Endodermal cell (in vitro differentiated cells): ENCODE measurements around the gene DHH. TPM values are rescaled to one million over a fixed set of nuclear protein-coding genes. Genes with fewer than 3 reads are reported as not detected.

Source experiments
- DNase-seq: peaks from one replicate; pipeline ENCODE4 v3.0.0-alpha.2; 2017
- H3K27ac ChIP-seq: 2 replicates; pipeline ENCODE4 v1.5.1; 2013; ENCODE audit warnings: mild to moderate bottlenecking, low read depth, low read length, moderate library complexity
- H3K27me3 ChIP-seq: 2 replicates; pipeline ENCODE4 v1.6.1; 2013; ENCODE audit warnings: mild to moderate bottlenecking, low read length, moderate library complexity; ENCODE audit not compliant: insufficient read depth, control insufficient read depth, poor library complexity, severe bottlenecking
- H3K36me3 ChIP-seq: 2 replicates; pipeline ENCODE4 v1.7.0; 2013; ENCODE audit warnings: mild to moderate bottlenecking, low read length, moderate library complexity; ENCODE audit not compliant: control insufficient read depth, insufficient read depth
- H3K4me1 ChIP-seq: one replicate; pipeline ENCODE4 v1.7.0; 2013; ENCODE audit warnings: low read length; ENCODE audit not compliant: control insufficient read depth, insufficient read depth
- H3K4me3 ChIP-seq: 2 replicates; pipeline ENCODE4 v1.5.1; 2013; ENCODE audit warnings: mild to moderate bottlenecking, low read length, moderate library complexity
- H3K9ac ChIP-seq: 2 replicates; pipeline ENCODE4 v1.6.1; 2013; ENCODE audit warnings: mild to moderate bottlenecking, low read length, moderate library complexity; ENCODE audit not compliant: poor library complexity, severe bottlenecking; ENCODE audit errors: extremely low read depth
- H3K9me3 ChIP-seq: 2 replicates; pipeline ENCODE4 v1.6.1; 2013; ENCODE audit warnings: mild to moderate bottlenecking, low read length, moderate library complexity; ENCODE audit not compliant: control insufficient read depth
- H3K27ac Mint-ChIP-seq: 2 replicates; pipeline ENCODE4 v1.8.0; 2020; ENCODE audit warnings: mixed read lengths
- H3K27me3 Mint-ChIP-seq: 2 replicates; pipeline ENCODE4 v1.8.0; 2021; ENCODE audit warnings: mild to moderate bottlenecking, mixed read lengths; ENCODE audit not compliant: insufficient read depth
- H3K36me3 Mint-ChIP-seq: 2 replicates; pipeline ENCODE4 v1.8.0; 2020; ENCODE audit warnings: low read depth, mixed read lengths
- H3K4me1 Mint-ChIP-seq: 2 replicates; pipeline ENCODE4 v1.8.0; 2020; ENCODE audit warnings: mixed read lengths
- H3K4me3 Mint-ChIP-seq: 2 replicates; pipeline ENCODE4 v1.8.0; 2020; ENCODE audit warnings: mild to moderate bottlenecking, moderate library complexity, mixed read lengths
- H3K9me3 Mint-ChIP-seq: 2 replicates; pipeline ENCODE4 v1.8.0; 2020; ENCODE audit warnings: mild to moderate bottlenecking, mixed read lengths
- CTCF ChIP-seq: fragments of 200-600 bp; sonication (generic); conservative IDR thresholded peaks from 2 replicates; pipeline ENCODE4 v1.5.0; 2021; ENCODE audit warnings: antibody characterized with exemption, mild to moderate bottlenecking
- WGBS, 2 experiments: methylation state at CpG; one replicate each; pipeline versions ENCODE4 v1.1.5 to v1.1.7; 2013; ENCODE audit warnings: missing lambda C conversion rate in 2 of 2, mixed read lengths in 1 of 2; ENCODE audit not compliant: insufficient coverage in 1 of 2, insufficient read length in 1 of 2; 5-methylcytosine and 5-hydroxymethylcytosine counted together
- total RNA-seq, 2 donors: library from RNA; stranded (reverse); fragmentation: NEBNext Ultra II Directional in 1 of 2; extraction: Animal tissue kit (Norgen Biotek cat#: 25700) in 1 of 2; gene quantifications; 2 replicates in 1 of 2; 3 replicates in 1 of 2; pipeline ENCODE4 v1.2.1, GENCODE V29; 2021

Gene DHH
- total RNA-seq, 2 donors from 2014 or later = 0.15 to 0.51 TPM

- no peaks in the 10 kb centered on the region for H3K9me3 ChIP-seq
- no peak overlapping the region for H3K9ac ChIP-seq
- no peaks in the 10 kb centered on the region for H3K4me1 ChIP-seq
- no peaks in the 10 kb centered on the region for H3K27me3 ChIP-seq
- H3K36me3 ChIP-seq = peaks cover 22% of the 10 kb centered on the region
- H3K4me3 Mint-ChIP-seq = no peak overlapping the region
- no peak for TF ChIP-seq CTCF
- H3K36me3 Mint-ChIP-seq = peaks cover 24% of the 10 kb centered on the region
- H3K27me3 Mint-ChIP-seq = no peaks in the 10 kb centered on the region
- peak overlapping the region; percentile 27 for H3K4me3 ChIP-seq
- no peak for DNase-seq
- H3K9me3 Mint-ChIP-seq = no peaks in the 10 kb centered on the region
- H3K27ac Mint-ChIP-seq = no peak overlapping the region
- no peak overlapping the region for H3K27ac ChIP-seq
- H3K4me1 Mint-ChIP-seq = peaks cover 18% of the 10 kb centered on the region
- 81 to 86% methylated on average over 1 to 3 of the region's 5 CpGs for WGBS, 2 experiments
Observed at GRCh38 chr12:49133014-49133413, 38.4 kb upstream of the DHH start.

DNA sequence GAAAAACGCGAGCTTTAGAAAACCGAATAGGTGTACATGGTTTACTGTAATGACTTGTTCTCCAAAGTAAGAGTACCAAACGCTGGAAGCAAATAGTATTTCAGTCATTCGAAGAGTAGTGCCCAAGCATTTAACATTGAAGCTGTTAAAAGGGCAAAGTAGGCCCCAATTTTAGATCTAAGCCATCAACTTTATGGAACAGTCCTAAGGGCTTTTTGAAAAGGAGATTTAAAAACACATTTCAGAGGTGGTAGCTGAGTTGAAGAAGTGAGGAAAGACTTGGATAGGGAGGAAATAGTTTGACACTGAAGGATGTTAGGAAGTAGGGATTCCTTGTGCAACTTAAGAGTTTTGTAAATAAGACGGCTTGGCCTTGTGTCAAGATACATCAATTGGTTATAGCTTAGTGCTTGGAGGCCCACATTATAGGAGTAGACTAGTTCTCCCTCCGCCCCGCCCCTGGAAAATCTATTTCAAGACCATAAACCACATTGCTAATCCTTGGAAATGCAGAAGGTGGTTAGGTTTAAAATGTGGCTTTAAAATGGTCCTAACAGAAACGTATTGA, 37.4 kb upstream of the DHH start:
- no peaks in the 10 kb centered on the region for H3K27me3 Mint-ChIP-seq
- no peak for TF ChIP-seq CTCF
- peaks cover 17% of the 10 kb centered on the region for H3K4me1 Mint-ChIP-seq
- Histone ChIP-seq H3K4me3 (peak overlapping the region; percentile 80), H3K27me3 (no peaks in the 10 kb centered on the region), H3K36me3 (peaks cover 32% of the 10 kb centered on the region), H3K27ac (no peak overlapping the region), H3K9me3 (no peaks in the 10 kb centered on the region), H3K9ac (peak overlapping the region; percentile 18), H3K4me1 (no peaks in the 10 kb centered on the region)
- DNase-seq = no peak
- peak overlapping the region; percentile 89 for H3K27ac Mint-ChIP-seq
- H3K4me3 Mint-ChIP-seq = peak overlapping the region; percentile 96
- H3K9me3 Mint-ChIP-seq = no peaks in the 10 kb centered on the region
- 32 to 49% methylated on average over 6 to 9 of the region's 9 CpGs for WGBS, 2 experiments
- H3K36me3 Mint-ChIP-seq = peaks cover 34% of the 10 kb centered on the region

DNA sequence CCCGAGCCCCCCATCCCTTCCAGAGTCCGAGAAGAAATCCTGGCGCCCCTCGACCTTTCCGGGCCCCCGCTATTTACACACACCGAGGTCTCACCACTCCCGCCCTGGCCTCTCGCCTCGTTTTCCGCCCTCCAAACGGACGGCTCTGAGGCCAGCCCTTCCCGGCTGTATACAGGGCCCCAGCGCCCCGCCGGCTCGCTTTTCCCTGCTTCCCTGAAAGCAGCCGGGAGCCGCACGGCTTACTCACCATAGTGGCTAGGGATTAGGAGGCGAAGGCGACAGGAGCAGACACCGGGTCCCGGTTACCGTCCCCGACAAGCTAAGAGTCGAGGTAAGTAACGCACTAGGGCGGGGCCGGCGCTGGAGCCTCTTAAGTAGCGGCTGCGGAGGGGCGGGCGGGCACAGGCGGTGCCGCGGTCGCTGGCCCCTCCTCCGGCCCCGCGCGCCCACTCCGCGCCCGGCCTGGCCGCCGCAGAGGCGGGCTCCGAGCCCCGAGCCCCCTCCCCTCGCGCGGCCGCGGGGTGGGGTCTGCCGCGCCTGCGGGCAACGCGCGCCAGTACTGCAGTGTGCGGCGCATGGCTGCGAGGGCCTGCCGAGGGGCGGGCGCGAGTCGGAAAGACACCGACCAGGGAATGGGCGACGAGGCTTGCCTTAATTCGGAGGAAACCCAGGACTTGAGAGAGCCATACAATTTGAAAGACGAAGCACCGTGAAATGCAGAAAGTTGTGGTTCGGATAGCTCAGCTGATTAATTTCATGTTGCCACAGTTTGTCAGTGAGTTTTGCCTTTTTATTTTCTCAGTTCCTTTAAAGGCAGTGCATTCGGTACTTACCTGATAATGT, 36.7 kb upstream of the DHH start, which contains the start of gene TUBA1B:
TSS of gene TUBA1B (minus strand) at position 345 of the 843 bp plus-strand sequence. CDS start at position 250, 95 bp downstream.
- Mint-ChIP-seq H3K9me3 (no peaks in the 10 kb centered on the region), H3K36me3 (peaks cover 38% of the 10 kb centered on the region), H3K4me1 (peaks cover 17% of the 10 kb centered on the region), H3K4me3 (peak within 1 kb of the TSS; percentile 96), H3K27me3 (no peaks in the 10 kb centered on the region), H3K27ac (peak within 1 kb of the TSS; percentile 97)
- peak within 1 kb of the TSS; percentile 98 for H3K9ac ChIP-seq
- peak; percentile 97 for DNase-seq
- H3K27me3 ChIP-seq = no peaks in the 10 kb centered on the region
- peak within 1 kb of the TSS; percentile 98 for H3K27ac ChIP-seq
- H3K4me1 ChIP-seq = no peaks in the 10 kb centered on the region
- peaks cover 37% of the 10 kb centered on the region for H3K36me3 ChIP-seq
- no peak for TF ChIP-seq CTCF
- 0 to 1% methylated on average over 28 to 79 of the region's 79 CpGs for WGBS, 2 experiments
- H3K9me3 ChIP-seq = no peaks in the 10 kb centered on the region
- peak within 1 kb of the TSS; percentile 97 for H3K4me3 ChIP-seq
